CD4-positive, alpha-beta T cell treated with Interleukin-15 for 1 hour (primary cell): ENCODE results near the gene NTM.

Experiments used
- DNase-seq: peaks from one replicate; pipeline ENCODE4 v3.0.0-alpha.2; 2020

The NTM gene

GRCh38 chr11:132037467-132037862, 667.0 kb downstream of the NTM start:
- DNase-seq: no peak

GRCh38 chr11:132037956-132038355, 667.5 kb downstream of the NTM start:
- no peak for DNase-seq

DNA sequence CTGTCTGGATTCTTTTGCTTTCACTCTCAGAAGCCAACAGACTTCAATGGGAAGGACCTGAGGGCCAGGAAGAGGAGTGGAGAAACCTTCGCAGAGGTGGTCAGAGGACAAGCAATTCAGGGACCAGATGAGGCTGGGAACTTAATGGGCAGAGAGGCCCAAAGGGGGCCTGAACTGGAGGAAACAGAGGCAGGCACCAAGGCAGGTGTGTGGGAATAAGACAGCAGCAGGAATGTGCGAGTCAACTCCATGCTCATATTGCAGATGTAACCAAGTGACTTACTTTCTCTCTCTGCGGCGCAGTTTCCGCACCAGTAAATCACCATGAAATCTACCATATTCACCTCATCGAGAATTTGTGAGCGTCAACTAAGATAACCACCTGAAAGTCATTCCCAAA, 669.1 kb downstream of the NTM start:
- DNase-seq: no peak

GRCh38 chr11:132042296-132042695, 671.9 kb downstream of the NTM start:
- no peak for DNase-seq

GRCh38 chr11:132043714-132044113, 673.3 kb downstream of the NTM start:
- DNase-seq: no peak

DNA sequence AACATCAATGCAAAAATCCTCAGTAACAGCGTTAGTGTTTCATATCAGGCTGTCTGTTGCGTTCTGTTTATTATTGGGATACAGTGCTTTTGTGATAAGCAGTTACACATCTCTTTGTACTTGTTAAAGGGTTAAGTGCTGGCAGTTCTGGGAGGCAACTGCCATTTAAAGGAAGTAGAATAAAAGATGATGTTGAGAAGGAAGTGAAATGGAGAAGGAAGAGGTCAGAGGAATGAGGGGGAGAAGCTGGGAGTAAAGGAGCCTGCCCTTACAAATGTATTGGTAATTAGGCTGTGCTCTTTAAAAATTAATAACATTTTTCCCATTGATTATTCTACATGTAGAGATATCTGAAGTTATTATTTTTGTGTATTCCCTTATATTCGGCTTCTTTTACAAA, 674.7 kb downstream of the NTM start:
- DNase-seq: no peak

DNA sequence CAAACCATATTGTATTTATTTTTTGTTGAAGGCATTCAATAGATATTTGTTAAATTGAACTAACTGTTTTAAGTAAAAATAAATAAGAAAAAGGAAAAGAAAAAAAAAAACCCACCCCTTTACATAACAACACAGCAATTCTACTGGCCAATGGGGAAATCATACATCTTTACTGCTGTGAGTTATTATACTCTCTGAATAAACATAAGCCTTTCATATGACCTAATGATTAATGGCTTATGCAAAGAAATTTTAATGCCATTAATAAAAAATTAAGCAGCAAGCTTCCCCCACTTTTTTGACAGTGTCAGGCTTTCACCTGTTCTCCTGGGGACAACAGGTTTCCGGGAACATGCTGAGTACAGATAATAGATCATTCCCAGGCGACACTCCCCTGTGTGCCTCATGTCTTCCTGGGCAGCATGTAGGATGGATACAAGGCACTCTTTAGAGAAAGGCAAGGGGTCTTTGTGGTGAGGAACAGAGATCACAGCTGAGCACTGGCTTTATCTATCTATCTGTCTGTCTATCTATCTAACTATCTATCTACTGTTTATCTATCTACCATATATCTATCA, 676.0 kb downstream of the NTM start:
- DNase-seq: no peak

GRCh38 chr11:132047167-132047566, 676.8 kb downstream of the NTM start:
- DNase-seq: no peak

DNA sequence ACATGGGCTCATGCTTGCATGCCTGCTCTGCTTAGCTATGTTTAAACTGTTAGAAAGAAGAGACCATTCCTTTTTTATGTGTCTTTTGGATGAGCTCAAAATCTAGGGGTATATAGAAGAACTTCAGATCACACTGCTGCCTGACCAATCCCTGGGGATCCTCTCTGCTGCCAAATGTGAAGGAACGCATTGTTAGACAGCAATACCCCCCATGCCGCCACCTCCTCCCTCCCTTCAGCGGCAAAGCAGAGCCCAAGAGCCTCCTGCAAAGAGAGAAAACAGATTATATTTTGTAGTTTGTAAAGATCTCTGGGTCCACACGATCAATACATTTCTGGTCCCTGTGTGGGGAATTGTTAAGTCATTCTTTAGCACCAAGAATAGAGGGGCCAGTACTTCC, 677.6 kb downstream of the NTM start:
- DNase-seq: no peak

GRCh38 chr11:132049205-132049604, 678.8 kb downstream of the NTM start:
- DNase-seq: no peak

DNA sequence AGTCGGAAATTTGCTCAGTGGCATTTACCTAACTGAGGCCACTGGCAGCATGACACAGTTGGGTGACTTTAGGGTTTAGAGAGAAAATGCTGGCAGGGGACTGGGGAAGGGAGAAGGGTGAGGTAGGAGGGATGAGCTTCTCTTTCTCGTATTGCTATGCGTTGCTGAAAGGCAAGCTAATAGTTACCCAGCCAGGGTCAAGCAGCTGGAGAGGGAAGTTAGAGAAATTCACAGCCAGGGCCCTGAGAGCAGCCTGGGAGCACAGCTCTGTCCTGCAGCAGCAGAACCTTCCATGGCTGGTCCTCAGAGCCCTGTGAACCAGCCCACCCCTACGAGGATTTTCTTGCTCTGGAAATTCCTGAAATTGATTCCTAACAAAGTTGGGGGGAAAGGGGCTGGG, 679.6 kb downstream of the NTM start:
- DNase-seq: no peak

GRCh38 chr11:132050577-132051165, 680.3 kb downstream of the NTM start:
- no peak for DNase-seq

DNA sequence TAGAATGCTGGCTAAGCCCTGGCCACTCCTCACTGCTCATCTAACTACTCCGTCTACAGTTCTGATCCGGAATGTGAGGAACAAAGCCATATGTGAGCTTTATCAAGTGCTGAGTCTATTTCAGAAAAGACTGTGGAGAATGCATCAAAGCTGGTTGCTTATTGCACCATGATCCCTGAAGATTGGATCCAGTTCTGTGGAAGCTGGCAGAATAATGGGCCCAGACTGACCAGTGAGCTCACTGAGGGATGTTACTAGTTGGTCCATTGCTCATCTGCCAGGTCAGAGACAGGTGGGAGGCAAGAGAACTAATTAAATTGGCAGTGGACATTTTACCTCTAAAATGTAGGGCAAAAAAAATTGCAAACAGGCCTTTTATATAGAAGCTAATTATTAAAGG, 681.3 kb downstream of the NTM start:
- DNase-seq: no peak

DNA sequence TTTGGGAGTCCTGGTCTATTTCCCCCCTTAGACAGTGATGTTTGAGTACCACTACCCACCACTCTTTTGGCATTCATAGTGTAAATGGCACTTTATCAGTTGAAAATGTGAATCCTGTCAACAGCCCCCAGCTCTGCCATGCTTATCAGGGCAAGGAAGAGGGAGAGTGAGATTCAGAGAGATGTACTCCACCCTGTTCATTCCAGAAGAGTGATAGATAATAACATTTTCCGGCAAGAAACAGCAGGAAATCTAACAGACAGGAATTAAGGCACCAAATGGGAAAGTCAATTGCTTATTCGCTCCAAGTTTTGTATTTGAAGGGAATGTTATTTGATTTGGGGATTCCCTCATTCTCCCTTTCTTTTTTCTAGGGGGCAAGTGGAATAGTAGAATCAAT, 681.9 kb downstream of the NTM start:
- DNase-seq: no peak

- DNase-seq: no peak
Measured at GRCh38 chr11:132052904-132053303, 682.5 kb downstream of the NTM start.

DNA sequence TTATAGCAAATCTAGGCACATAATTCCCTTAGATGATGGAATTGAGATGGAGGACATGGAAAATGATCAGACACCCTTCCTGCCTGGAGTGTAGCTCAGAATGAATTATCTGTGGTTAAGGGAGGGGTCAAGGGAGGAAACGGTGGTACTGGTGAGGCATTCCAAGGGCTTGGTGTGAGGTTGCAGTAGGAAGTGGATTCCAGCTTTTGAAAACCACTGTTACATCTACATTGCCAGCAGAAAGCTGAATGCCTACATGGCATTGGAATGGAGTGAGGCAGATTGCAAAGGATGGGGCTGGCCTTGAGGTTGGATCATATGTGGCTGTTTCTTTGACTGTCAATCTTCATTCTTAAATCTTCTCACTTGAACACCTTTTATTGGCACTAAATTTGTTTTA, 684.4 kb downstream of the NTM start:
- no peak for DNase-seq

GRCh38 chr11:132055296-132055695, 684.9 kb downstream of the NTM start:
- no peak for DNase-seq

- DNase-seq: no peak
Measured at GRCh38 chr11:132056689-132057088, 686.3 kb downstream of the NTM start.

DNA sequence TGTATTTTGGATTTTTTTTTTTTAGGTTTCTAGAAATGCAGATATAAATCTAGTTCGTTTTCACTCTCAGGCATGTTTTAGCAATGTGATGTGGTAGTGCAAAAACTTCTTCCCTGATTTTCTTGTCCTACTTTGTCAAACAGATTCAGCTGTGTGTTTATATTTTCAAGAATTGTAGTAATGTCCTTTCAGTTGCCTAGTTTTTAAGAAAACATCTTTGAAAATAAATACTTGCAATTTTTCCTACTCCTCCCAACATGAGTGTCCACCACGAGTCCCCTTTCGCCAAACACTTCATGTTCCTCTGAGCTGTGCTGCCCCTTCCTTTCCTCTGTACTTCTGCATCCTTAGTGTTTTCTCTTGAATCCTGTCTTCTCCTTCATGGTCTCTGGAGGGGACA, 686.9 kb downstream of the NTM start:
- no peak for DNase-seq

DNA sequence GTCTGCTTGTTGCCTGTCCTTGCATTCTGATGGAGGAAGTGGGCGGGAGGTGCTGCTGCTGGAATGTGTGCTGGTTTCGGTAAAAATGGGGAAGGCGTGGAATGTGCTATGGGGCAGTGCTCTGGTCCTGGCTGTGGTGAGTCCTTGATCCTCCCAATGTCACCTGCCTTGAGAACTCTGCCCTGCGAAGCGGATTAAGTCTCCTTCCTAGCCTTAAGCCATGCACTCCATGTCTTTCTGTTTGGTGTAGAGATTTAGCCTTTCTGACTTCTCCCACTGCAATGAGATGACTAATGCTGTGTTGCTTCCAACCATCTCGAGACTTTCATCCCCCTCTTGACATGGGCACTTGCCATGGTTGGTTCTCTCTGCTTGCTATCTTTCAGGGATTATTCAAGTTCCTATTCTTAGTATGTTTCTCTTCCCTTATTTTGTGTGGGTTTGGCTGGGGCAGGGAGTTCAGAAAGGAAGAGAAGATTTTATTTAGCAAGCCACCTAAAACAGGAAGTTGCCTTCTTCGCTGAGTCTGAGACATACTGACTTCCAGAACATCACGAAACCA, 687.9 kb downstream of the NTM start:
- peak; percentile 29 for DNase-seq

- no peak for DNase-seq
Measured at GRCh38 chr11:132060567-132060966, 690.2 kb downstream of the NTM start.

GRCh38 chr11:132062031-132062430, 691.6 kb downstream of the NTM start:
- no peak for DNase-seq

DNA sequence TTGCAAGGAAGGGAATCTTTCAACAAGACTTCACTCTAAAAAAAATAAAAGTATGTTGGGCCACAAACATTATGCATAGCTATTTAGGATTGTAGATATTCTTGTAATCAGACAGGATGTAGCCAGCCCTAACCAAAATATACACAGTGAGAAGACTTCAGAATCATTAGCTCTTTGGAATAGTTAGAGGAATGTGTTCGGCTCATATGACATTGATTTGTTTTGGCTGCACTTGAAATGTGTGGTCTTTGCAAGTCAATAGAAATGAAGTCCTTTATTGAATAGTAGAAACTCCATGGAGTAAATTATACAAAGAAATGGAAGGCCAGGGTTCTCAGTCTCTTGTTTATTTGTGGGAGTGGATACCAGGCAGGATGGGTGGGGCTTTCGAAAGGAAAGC, 692.1 kb downstream of the NTM start:
- no peak for DNase-seq

- no peak for DNase-seq
Measured at GRCh38 chr11:132064987-132065620, 694.7 kb downstream of the NTM start.

GRCh38 chr11:132068556-132068955, 698.1 kb downstream of the NTM start:
- DNase-seq: no peak
